GM12865 (cell line): Measurements from ENCODE around the gene SERPINA1.

ENCODE experiments used
- DNase-seq: peaks from one replicate; pipeline ENCODE4 v3.0.0; 2010; ENCODE audit warnings: low read depth
- H3K4me3 ChIP-seq: 2 replicates; pipeline ENCODE4 v1.5.1; 2011; ENCODE audit warnings: mild to moderate bottlenecking, low read depth, low read length, control low read depth
- CTCF ChIP-seq: IDR thresholded peaks from 2 replicates; pipeline ENCODE4 v1.5.1; 2011; ENCODE audit warnings: low read length, control low read depth, low read depth, inconsistent platforms; ENCODE audit not compliant: insufficient read depth; ENCODE audit errors: missing control alignments

SERPINA1 gene

GRCh38 chr14:94367347-94368242 is 20.8 kb downstream of the SERPINA1 start:
- no peak for DNase-seq
- TF ChIP-seq CTCF: no peak
- H3K4me3 ChIP-seq: no peak overlapping the region

GRCh38 chr14:94366146-94366915 is 22.1 kb downstream of the SERPINA1 start, which contains the start of gene SERPINA2:
TSS of gene SERPINA2 (minus strand) at chr14:94366698.
- TF ChIP-seq CTCF: no peak
- no peak within 1 kb of the TSS for H3K4me3 ChIP-seq
- no peak for DNase-seq

- no peak for DNase-seq
- H3K4me3 ChIP-seq: no peak overlapping the region
- TF ChIP-seq CTCF: no peak
These were observed 22.8 kb downstream of the SERPINA1 start for GRCh38 chr14:94365624-94366023.

- DNase-seq: no peak
- TF ChIP-seq CTCF: no peak
- H3K4me3 ChIP-seq: no peak overlapping the region
These were observed 23.4 kb downstream of the SERPINA1 start for GRCh38 chr14:94364964-94365363.

- no peak for DNase-seq
- no peak overlapping the region for H3K4me3 ChIP-seq
- TF ChIP-seq CTCF: no peak
These were observed 24.4 kb downstream of the SERPINA1 start for GRCh38 chr14:94364037-94364436.

GRCh38 chr14:94363151-94363624 is 25.2 kb downstream of the SERPINA1 start:
- no peak overlapping the region for H3K4me3 ChIP-seq
- no peak for TF ChIP-seq CTCF
- DNase-seq: no peak
